Uterus (tissue), 4 donors: ENCODE measurements around the gene MVK. TPM values are rescaled to one million over a fixed set of nuclear protein-coding genes. Genes with fewer than 3 reads are reported as not detected.
A peak's percentile ranks its signal among the peaks of the same experiment; 100 is the strongest.

Source experiments
- DNase-seq, 2 donors: peaks; one replicate each; pipeline ENCODE4 v3.0.0-alpha.2; 2019 to 2020
- H3K27ac ChIP-seq, 2 donors: fragments of 200-600 bp; sonication (generic); 1 replicate in 1 of 2; 2 replicates in 1 of 2; pipeline ENCODE4 v1.5.1; 2016 to 2018
- H3K27me3 ChIP-seq, 2 donors: fragments of 200-600 bp; sonication (generic); one replicate each; pipeline ENCODE4 v1.5.1; 2018 to 2019; ENCODE audit warnings: control low read depth in 1 of 2
- H3K36me3 ChIP-seq, 2 donors: fragments of 200-600 bp; sonication (generic); one replicate each; pipeline ENCODE4 v1.5.1; 2019; ENCODE audit warnings: control low read depth in 1 of 2
- H3K4me1 ChIP-seq, 2 donors: fragments of 200-600 bp; sonication (generic); one replicate each; pipeline ENCODE4 v1.5.1; 2018 to 2019; ENCODE audit warnings: control low read depth in 1 of 2
- H3K4me3 ChIP-seq, 2 donors: fragments of 200-600 bp; sonication (generic); 1 replicate in 1 of 2; 2 replicates in 1 of 2; pipeline ENCODE4 v1.5.1; 2018 to 2019; ENCODE audit warnings: mild to moderate bottlenecking in 1 of 2
- H3K9me3 ChIP-seq, 2 donors: fragments of 200-600 bp; sonication (generic); one replicate each; pipeline ENCODE4 v1.5.1; 2019; ENCODE audit warnings: control low read depth in 1 of 2
- CTCF ChIP-seq, 4 experiments: fragments of 200-600 bp in 2 of 4; fragments of 450-650 bp in 2 of 4; sonication (generic) in 2 of 4; IDR thresholded peaks; one replicate each; pipeline ENCODE4 v1.5.1; 2016 to 2019; ENCODE audit warnings: antibody characterized with exemption in 4 of 4, mild to moderate bottlenecking in 2 of 4, moderate library complexity in 1 of 4
- POLR2A ChIP-seq, 2 donors: fragments of 450-650 bp; IDR thresholded peaks; one replicate each; pipeline ENCODE4 v1.6.1; 2016; ENCODE audit warnings: antibody characterized with exemption in 2 of 2, mild to moderate bottlenecking in 1 of 2, moderate library complexity in 1 of 2
- intact Hi-C: fragments of 100-400 bp; cut with DNase I; formaldehyde crosslinking; loops from one replicate; pipeline ENCODE4 v1.15.1; 2023; ENCODE audit warnings: low total_unique reads
- total RNA-seq, 4 donors: library from RNA; depleted of rRNA in 3 of 4; stranded (reverse); fragments of >200 nt in 3 of 4; gene quantifications; one replicate each; pipeline versions ENCODE4 v1.1.0 to v1.2.4, GENCODE V29; 2014 to 2023
- donor health status: DM: yes; HTN: yes; CAD: no.

The MVK gene
- total RNA-seq, 4 donors from 2014 or later: 0.26 to 17.1 (median 11.4) TPM

GRCh38 chr12:109572506-109572845, 1.1 kb upstream of the MVK start:
- Histone ChIP-seq H3K36me3 (no peaks in the 10 kb centered on the region), H3K27me3 (no peaks in the 10 kb centered on the region), H3K4me1 (peaks cover 0 to 5% of the 10 kb centered on the region in 2 donors), H3K27ac (peak overlapping the region in 1 of 2 donors; percentile 89), H3K4me3 (peak overlapping the region; percentile 74 to 93), H3K9me3 (no peaks in the 10 kb centered on the region)
- TF ChIP-seq CTCF (IDR thresholded peaks at IDR 0.05) (no peak), POLR2A (IDR thresholded peaks at IDR 0.05) (no peak)
- no peak for DNase-seq
- intact Hi-C loops: no loop called here

GRCh38 chr12:109573914-109574244, 285 bp downstream of the MVK start:
- Histone ChIP-seq H3K27me3 (no peaks in the 10 kb centered on the region), H3K4me3 (peak overlapping the region; percentile 74 to 93), H3K9me3 (no peaks in the 10 kb centered on the region), H3K4me1 (peaks cover 0 to 5% of the 10 kb centered on the region in 2 donors), H3K27ac (peak overlapping the region; percentile 43 to 72), H3K36me3 (no peaks in the 10 kb centered on the region)
- no peak for DNase-seq
- TF ChIP-seq CTCF (IDR thresholded peaks at IDR 0.05) (no peak), POLR2A (IDR thresholded peaks at IDR 0.05) (peak in 1 of 2 donors; percentile 4)
- intact Hi-C loops: no loop called here

- TF ChIP-seq CTCF (IDR thresholded peaks at IDR 0.05): no peak
- TF ChIP-seq POLR2A (IDR thresholded peaks at IDR 0.05): no peak
Measured at GRCh38 chr12:109575683-109576082, 2.1 kb downstream of the MVK start.

GRCh38 chr12:109577311-109577710, 3.7 kb downstream of the MVK start:
- no peak overlapping the region for H3K27ac ChIP-seq
- no peak for DNase-seq
- no peaks in the 10 kb centered on the region for H3K36me3 ChIP-seq
- peaks cover 0 to 4% of the 10 kb centered on the region in 2 donors for H3K4me1 ChIP-seq
- no peak overlapping the region for H3K4me3 ChIP-seq
- intact Hi-C loops: no loop called here
- no peak for TF ChIP-seq CTCF (IDR thresholded peaks at IDR 0.05)
- no peak for TF ChIP-seq POLR2A (IDR thresholded peaks at IDR 0.05)
- no peaks in the 10 kb centered on the region for H3K9me3 ChIP-seq
- H3K27me3 ChIP-seq: no peaks in the 10 kb centered on the region

More at GRCh38 chr12:109575683-109576082, 2.1 kb downstream of the MVK start:
- DNase-seq: no peak
- Histone ChIP-seq H3K9me3 (no peaks in the 10 kb centered on the region), H3K4me3 (no peak overlapping the region), H3K4me1 (peaks cover 0 to 5% of the 10 kb centered on the region in 2 donors), H3K27ac (no peak overlapping the region), H3K36me3 (no peaks in the 10 kb centered on the region), H3K27me3 (no peaks in the 10 kb centered on the region)
- intact Hi-C loops: no loop called here

GRCh38 chr12:109578330-109578927, 4.8 kb downstream of the MVK start:
- Histone ChIP-seq H3K4me3 (no peak overlapping the region), H3K27me3 (no peaks in the 10 kb centered on the region), H3K27ac (no peak overlapping the region), H3K4me1 (no peaks in the 10 kb centered on the region), H3K9me3 (no peaks in the 10 kb centered on the region), H3K36me3 (no peaks in the 10 kb centered on the region)
- DNase-seq: no peak
- intact Hi-C loops: no loop called here
- TF ChIP-seq CTCF (IDR thresholded peaks at IDR 0.05) (no peak), POLR2A (IDR thresholded peaks at IDR 0.05) (no peak)
